Tibial nerve (tissue), 4 donors: ENCODE results near the gene SGPP1.

Experiments used
- EP300 ChIP-seq, 2 donors: sonication (generic); formaldehyde crosslinking; IDR thresholded peaks; one replicate each; pipeline ENCODE4 v1.6.1; 2017; ENCODE audit warnings: antibody characterized with exemption in 2 of 2, mild to moderate bottlenecking in 1 of 2
- POLR2A ChIP-seq, 2 donors: fragments of 450-650 bp; IDR thresholded peaks; one replicate each; pipeline ENCODE4 v1.6.1; 2017; ENCODE audit warnings: antibody characterized with exemption in 2 of 2, mild to moderate bottlenecking in 2 of 2, moderate library complexity in 2 of 2
- TF ChIP-seq, protein P1 (sequence below), 5 experiments: fragments of 200-600 bp in 3 of 5; fragments of 450-650 bp in 2 of 5; sonication (generic) in 3 of 5; IDR thresholded peaks; one replicate each; pipeline ENCODE4 v1.5.1; 2016 to 2019; ENCODE audit warnings: antibody characterized with exemption in 5 of 5, mild to moderate bottlenecking in 3 of 5, moderate library complexity in 2 of 5

- TF ChIP-seq POLR2A (IDR thresholded peaks at IDR 0.05) (no peak), EP300 (IDR thresholded peaks at IDR 0.05) (no peak)
- TF ChIP-seq, protein P1, sequence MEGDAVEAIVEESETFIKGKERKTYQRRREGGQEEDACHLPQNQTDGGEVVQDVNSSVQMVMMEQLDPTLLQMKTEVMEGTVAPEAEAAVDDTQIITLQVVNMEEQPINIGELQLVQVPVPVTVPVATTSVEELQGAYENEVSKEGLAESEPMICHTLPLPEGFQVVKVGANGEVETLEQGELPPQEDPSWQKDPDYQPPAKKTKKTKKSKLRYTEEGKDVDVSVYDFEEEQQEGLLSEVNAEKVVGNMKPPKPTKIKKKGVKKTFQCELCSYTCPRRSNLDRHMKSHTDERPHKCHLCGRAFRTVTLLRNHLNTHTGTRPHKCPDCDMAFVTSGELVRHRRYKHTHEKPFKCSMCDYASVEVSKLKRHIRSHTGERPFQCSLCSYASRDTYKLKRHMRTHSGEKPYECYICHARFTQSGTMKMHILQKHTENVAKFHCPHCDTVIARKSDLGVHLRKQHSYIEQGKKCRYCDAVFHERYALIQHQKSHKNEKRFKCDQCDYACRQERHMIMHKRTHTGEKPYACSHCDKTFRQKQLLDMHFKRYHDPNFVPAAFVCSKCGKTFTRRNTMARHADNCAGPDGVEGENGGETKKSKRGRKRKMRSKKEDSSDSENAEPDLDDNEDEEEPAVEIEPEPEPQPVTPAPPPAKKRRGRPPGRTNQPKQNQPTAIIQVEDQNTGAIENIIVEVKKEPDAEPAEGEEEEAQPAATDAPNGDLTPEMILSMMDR (IDR thresholded peaks at IDR 0.05): no peak
Measured at GRCh38 chr14:63701606-63702299, 26.1 kb downstream of the SGPP1 start.
